HG03457 (cell line): ENCODE results near the gene CYTH4.

Experiments used
- ATAC-seq: cut with Tn5 transposase; IDR thresholded peaks from one replicate; pipeline ENCODE4 v1.9.1; 2021; ENCODE audit warnings: moderate number of reproducible peaks; ENCODE audit not compliant: unreplicated experiment

CYTH4 gene

GRCh38 chr22:37343348-37343747 is 61.0 kb downstream of the CYTH4 start:
- no peak for ATAC-seq

- no peak for ATAC-seq
These were observed 61.8 kb downstream of the CYTH4 start for GRCh38 chr22:37343863-37344734.

- ATAC-seq = no peak
These were observed 62.6 kb downstream of the CYTH4 start for GRCh38 chr22:37344735-37345449.

GRCh38 chr22:37345863-37346504 is 63.7 kb downstream of the CYTH4 start:
- ATAC-seq = no peak

- no peak for ATAC-seq
These were observed 64.2 kb downstream of the CYTH4 start for GRCh38 chr22:37346505-37346895.

- ATAC-seq = no peak
These were observed 66.9 kb downstream of the CYTH4 start for GRCh38 chr22:37349043-37349814.

GRCh38 chr22:37351232-37351631 is 68.9 kb downstream of the CYTH4 start:
- ATAC-seq = no peak

- ATAC-seq = no peak
These were observed 70.2 kb downstream of the CYTH4 start for GRCh38 chr22:37352481-37352880.

- no peak for ATAC-seq
These were observed 71.5 kb downstream of the CYTH4 start for GRCh38 chr22:37353839-37354238.

GRCh38 chr22:37354261-37354660 is 72.0 kb downstream of the CYTH4 start:
- ATAC-seq = no peak

- ATAC-seq = no peak
These were observed 72.4 kb downstream of the CYTH4 start for GRCh38 chr22:37354670-37355069.

GRCh38 chr22:37355174-37355573 is 72.9 kb downstream of the CYTH4 start:
- no peak for ATAC-seq

- ATAC-seq = no peak
These were observed 74.6 kb downstream of the CYTH4 start for GRCh38 chr22:37356922-37357321.

- ATAC-seq = no peak
These were observed 75.3 kb downstream of the CYTH4 start for GRCh38 chr22:37357446-37358075.

- no peak for ATAC-seq
These were observed 76.1 kb downstream of the CYTH4 start for GRCh38 chr22:37358386-37358785.

- no peak for ATAC-seq
These were observed 76.6 kb downstream of the CYTH4 start for GRCh38 chr22:37358917-37359316.

GRCh38 chr22:37362621-37363020 is 80.3 kb downstream of the CYTH4 start:
- ATAC-seq = no peak

GRCh38 chr22:37363261-37363992 is 81.1 kb downstream of the CYTH4 start:
- no peak for ATAC-seq
